Endodermal cell (in vitro differentiated cells): ENCODE data around the gene ATP12A. TPM values are rescaled to one million over a fixed set of nuclear protein-coding genes. Genes with fewer than 3 reads are reported as not detected.

ENCODE experiments used
- DNase-seq: peaks from one replicate; pipeline ENCODE4 v3.0.0-alpha.2; 2017
- H3K27ac ChIP-seq: 2 replicates; pipeline ENCODE4 v1.5.1; 2013; ENCODE audit warnings: mild to moderate bottlenecking, low read depth, low read length, moderate library complexity
- H3K27me3 ChIP-seq: 2 replicates; pipeline ENCODE4 v1.6.1; 2013; ENCODE audit warnings: mild to moderate bottlenecking, low read length, moderate library complexity; ENCODE audit not compliant: insufficient read depth, control insufficient read depth, poor library complexity, severe bottlenecking
- H3K36me3 ChIP-seq: 2 replicates; pipeline ENCODE4 v1.7.0; 2013; ENCODE audit warnings: mild to moderate bottlenecking, low read length, moderate library complexity; ENCODE audit not compliant: control insufficient read depth, insufficient read depth
- H3K4me1 ChIP-seq: one replicate; pipeline ENCODE4 v1.7.0; 2013; ENCODE audit warnings: low read length; ENCODE audit not compliant: control insufficient read depth, insufficient read depth
- H3K4me3 ChIP-seq: 2 replicates; pipeline ENCODE4 v1.5.1; 2013; ENCODE audit warnings: mild to moderate bottlenecking, low read length, moderate library complexity
- H3K9ac ChIP-seq: 2 replicates; pipeline ENCODE4 v1.6.1; 2013; ENCODE audit warnings: mild to moderate bottlenecking, low read length, moderate library complexity; ENCODE audit not compliant: poor library complexity, severe bottlenecking; ENCODE audit errors: extremely low read depth
- H3K9me3 ChIP-seq: 2 replicates; pipeline ENCODE4 v1.6.1; 2013; ENCODE audit warnings: mild to moderate bottlenecking, low read length, moderate library complexity; ENCODE audit not compliant: control insufficient read depth
- H3K27ac Mint-ChIP-seq: 2 replicates; pipeline ENCODE4 v1.8.0; 2020; ENCODE audit warnings: mixed read lengths
- H3K27me3 Mint-ChIP-seq: 2 replicates; pipeline ENCODE4 v1.8.0; 2021; ENCODE audit warnings: mild to moderate bottlenecking, mixed read lengths; ENCODE audit not compliant: insufficient read depth
- H3K36me3 Mint-ChIP-seq: 2 replicates; pipeline ENCODE4 v1.8.0; 2020; ENCODE audit warnings: low read depth, mixed read lengths
- H3K4me1 Mint-ChIP-seq: 2 replicates; pipeline ENCODE4 v1.8.0; 2020; ENCODE audit warnings: mixed read lengths
- H3K4me3 Mint-ChIP-seq: 2 replicates; pipeline ENCODE4 v1.8.0; 2020; ENCODE audit warnings: mild to moderate bottlenecking, moderate library complexity, mixed read lengths
- H3K9me3 Mint-ChIP-seq: 2 replicates; pipeline ENCODE4 v1.8.0; 2020; ENCODE audit warnings: mild to moderate bottlenecking, mixed read lengths
- WGBS, 2 experiments: methylation state at CpG; one replicate each; pipeline versions ENCODE4 v1.1.5 to v1.1.7; 2013; ENCODE audit warnings: missing lambda C conversion rate in 2 of 2, mixed read lengths in 1 of 2; ENCODE audit not compliant: insufficient coverage in 1 of 2, insufficient read length in 1 of 2; 5-methylcytosine and 5-hydroxymethylcytosine counted together
- total RNA-seq, 2 donors: library from RNA; stranded (reverse); fragmentation: NEBNext Ultra II Directional in 1 of 2; extraction: Animal tissue kit (Norgen Biotek cat#: 25700) in 1 of 2; gene quantifications; 2 replicates in 1 of 2; 3 replicates in 1 of 2; pipeline ENCODE4 v1.2.1, GENCODE V29; 2021
- TF ChIP-seq, protein P1 (sequence below): fragments of 200-600 bp; sonication (generic); conservative IDR thresholded peaks from 2 replicates; pipeline ENCODE4 v1.5.0; 2021; ENCODE audit warnings: antibody characterized with exemption, mild to moderate bottlenecking

The ATP12A gene
- total RNA-seq, 2 donors from 2014 or later, result 4.9 to 10.5 TPM

DNA sequence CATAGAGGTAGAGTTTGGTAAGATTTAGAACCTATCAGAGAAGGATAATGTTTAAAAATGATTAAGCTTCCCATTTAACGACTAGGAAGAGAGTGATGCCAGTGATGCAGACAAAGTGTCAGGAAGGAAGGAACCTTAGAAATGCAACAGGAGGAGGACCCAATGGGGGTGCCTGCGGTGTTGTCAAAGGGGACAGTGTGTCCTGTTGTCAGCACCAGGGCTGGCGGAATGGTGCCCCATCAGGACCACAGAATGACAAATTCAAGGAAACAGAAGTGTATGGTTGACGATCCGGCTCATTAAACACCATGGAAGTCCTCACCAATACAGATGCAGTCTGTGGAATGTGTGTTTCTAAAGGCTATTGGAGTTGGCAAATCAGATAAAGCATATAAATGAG is 19.3 kb downstream of the ATP12A start:
- WGBS, 2 experiments, result 89 to 98% methylated on average over 4 to 5 of the region's 5 CpGs
- no peaks in the 10 kb centered on the region for H3K9me3 ChIP-seq
- Mint-ChIP-seq H3K36me3 (no peaks in the 10 kb centered on the region), H3K27ac (no peak overlapping the region), H3K4me1 (no peaks in the 10 kb centered on the region), H3K4me3 (no peak overlapping the region), H3K27me3 (peaks cover 20% of the 10 kb centered on the region), H3K9me3 (no peaks in the 10 kb centered on the region)
- H3K4me1 ChIP-seq, result no peaks in the 10 kb centered on the region
- no peak overlapping the region for H3K9ac ChIP-seq
- TF ChIP-seq, protein P1, sequence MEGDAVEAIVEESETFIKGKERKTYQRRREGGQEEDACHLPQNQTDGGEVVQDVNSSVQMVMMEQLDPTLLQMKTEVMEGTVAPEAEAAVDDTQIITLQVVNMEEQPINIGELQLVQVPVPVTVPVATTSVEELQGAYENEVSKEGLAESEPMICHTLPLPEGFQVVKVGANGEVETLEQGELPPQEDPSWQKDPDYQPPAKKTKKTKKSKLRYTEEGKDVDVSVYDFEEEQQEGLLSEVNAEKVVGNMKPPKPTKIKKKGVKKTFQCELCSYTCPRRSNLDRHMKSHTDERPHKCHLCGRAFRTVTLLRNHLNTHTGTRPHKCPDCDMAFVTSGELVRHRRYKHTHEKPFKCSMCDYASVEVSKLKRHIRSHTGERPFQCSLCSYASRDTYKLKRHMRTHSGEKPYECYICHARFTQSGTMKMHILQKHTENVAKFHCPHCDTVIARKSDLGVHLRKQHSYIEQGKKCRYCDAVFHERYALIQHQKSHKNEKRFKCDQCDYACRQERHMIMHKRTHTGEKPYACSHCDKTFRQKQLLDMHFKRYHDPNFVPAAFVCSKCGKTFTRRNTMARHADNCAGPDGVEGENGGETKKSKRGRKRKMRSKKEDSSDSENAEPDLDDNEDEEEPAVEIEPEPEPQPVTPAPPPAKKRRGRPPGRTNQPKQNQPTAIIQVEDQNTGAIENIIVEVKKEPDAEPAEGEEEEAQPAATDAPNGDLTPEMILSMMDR, result no peak
- no peak overlapping the region for H3K4me3 ChIP-seq
- no peak overlapping the region for H3K27ac ChIP-seq
- DNase-seq, result no peak
- H3K36me3 ChIP-seq, result no peaks in the 10 kb centered on the region
- H3K27me3 ChIP-seq, result no peaks in the 10 kb centered on the region

DNA sequence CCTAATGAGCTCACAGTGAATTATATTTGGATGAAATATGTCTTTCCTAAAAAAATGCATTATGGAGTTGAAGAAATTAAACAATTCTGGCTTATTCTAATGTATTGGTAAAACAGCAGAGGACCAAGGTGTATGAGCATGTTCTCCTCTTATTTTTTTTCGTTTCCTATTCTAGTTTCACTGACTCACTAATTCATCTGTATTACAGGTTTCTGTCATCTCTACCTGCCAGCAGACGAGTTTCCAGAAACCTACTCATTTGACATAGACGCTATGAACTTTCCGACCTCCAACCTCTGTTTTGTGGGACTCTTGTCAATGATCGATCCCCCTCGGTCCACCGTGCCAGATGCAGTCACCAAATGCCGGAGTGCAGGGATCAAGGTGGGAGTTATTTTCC is 20.3 kb downstream of the ATP12A start:
- Histone ChIP-seq H3K36me3 (no peaks in the 10 kb centered on the region), H3K9me3 (no peaks in the 10 kb centered on the region), H3K9ac (no peak overlapping the region), H3K27ac (no peak overlapping the region), H3K4me1 (no peaks in the 10 kb centered on the region), H3K27me3 (no peaks in the 10 kb centered on the region), H3K4me3 (no peak overlapping the region)
- Mint-ChIP-seq H3K27ac (no peak overlapping the region), H3K9me3 (no peaks in the 10 kb centered on the region), H3K36me3 (no peaks in the 10 kb centered on the region), H3K4me3 (no peak overlapping the region), H3K27me3 (peaks cover 25% of the 10 kb centered on the region), H3K4me1 (no peaks in the 10 kb centered on the region)
- WGBS, 2 experiments, result 86 to 95% methylated on average over 1 to 8 of the region's 8 CpGs
- no peak for DNase-seq
- TF ChIP-seq, protein P1, result no peak

DNA sequence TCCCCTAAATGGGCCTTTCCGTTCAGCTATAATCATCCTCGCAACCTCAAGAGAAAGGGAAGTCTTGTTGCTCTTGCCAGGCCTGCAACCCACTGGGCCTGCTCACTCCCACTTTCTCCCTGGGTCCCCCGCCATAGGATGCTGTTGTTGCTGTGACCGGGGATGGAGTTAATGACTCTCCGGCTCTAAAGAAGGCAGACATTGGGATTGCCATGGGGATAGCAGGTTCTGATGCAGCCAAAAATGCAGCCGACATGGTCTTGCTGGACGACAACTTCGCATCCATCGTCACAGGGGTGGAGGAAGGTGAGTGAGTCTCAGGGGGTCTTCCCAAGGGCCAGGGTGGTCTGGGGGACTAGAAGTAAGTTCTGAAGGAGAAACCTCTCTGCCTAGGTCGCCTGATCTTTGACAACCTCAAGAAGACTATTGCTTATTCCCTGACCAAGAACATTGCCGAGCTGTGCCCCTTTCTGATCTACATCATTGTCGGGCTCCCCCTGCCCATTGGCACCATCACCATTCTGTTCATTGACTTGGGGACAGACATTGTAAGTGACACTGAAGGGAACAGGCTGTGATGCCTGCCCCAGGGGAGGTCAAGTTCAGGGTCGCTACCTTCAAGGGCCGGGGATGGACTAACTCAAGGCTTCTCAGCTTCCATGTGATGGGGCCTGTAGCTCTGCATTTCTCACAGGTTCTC is 26.8 kb downstream of the ATP12A start:
- no peaks in the 10 kb centered on the region for H3K9me3 Mint-ChIP-seq
- H3K36me3 Mint-ChIP-seq, result no peaks in the 10 kb centered on the region
- H3K4me1 Mint-ChIP-seq, result peaks cover 1% of the 10 kb centered on the region
- no peak overlapping the region for H3K27ac Mint-ChIP-seq
- H3K27ac ChIP-seq, result no peak overlapping the region
- H3K4me1 ChIP-seq, result no peaks in the 10 kb centered on the region
- no peak overlapping the region for H3K4me3 Mint-ChIP-seq
- H3K27me3 ChIP-seq, result no peaks in the 10 kb centered on the region
- TF ChIP-seq, protein P1, result no peak
- H3K36me3 ChIP-seq, result no peaks in the 10 kb centered on the region
- no peak for DNase-seq
- no peak overlapping the region for H3K4me3 ChIP-seq
- peaks cover 8% of the 10 kb centered on the region for H3K27me3 Mint-ChIP-seq
- H3K9ac ChIP-seq, result no peak overlapping the region
- 93 to 94% methylated on average over 5 to 14 of the region's 14 CpGs for WGBS, 2 experiments
- no peaks in the 10 kb centered on the region for H3K9me3 ChIP-seq
